Heart right ventricle (tissue), 16 donors: ENCODE measurements around the gene RRP8. TPM values are rescaled to one million over a fixed set of nuclear protein-coding genes. Genes with fewer than 3 reads are reported as not detected.

Experiments used
- ATAC-seq, 8 donors: fragments of 200-7000 bp; cut with Tn5 transposase; one replicate each; pipeline ENCODE4 v1.9.1; 2020; ENCODE audit warnings: mild to moderate bottlenecking in 8 of 8, moderate library complexity in 8 of 8, moderate number of reproducible peaks in 1 of 8
- DNase-seq, 2 donors: peaks; one replicate each; pipeline ENCODE4 v3.0.0-alpha.2; 2020
- H3K27ac ChIP-seq, 10 donors: fragments of 200-600 bp; sonication (generic) in 2 of 10; one replicate each; pipeline versions ENCODE4 v1.5.0 to v1.8.0; 2020 to 2022; ENCODE audit warnings: mild to moderate bottlenecking in 3 of 10
- H3K27me3 ChIP-seq, 7 donors: fragments of 200-600 bp; one replicate each; pipeline ENCODE4 v1.8.0; 2021 to 2022; ENCODE audit warnings: mild to moderate bottlenecking in 2 of 7
- H3K36me3 ChIP-seq, 9 donors: fragments of 200-600 bp; sonication (generic) in 1 of 9; one replicate each; pipeline versions ENCODE4 v1.5.0 to v1.8.0; 2020 to 2022; ENCODE audit warnings: mild to moderate bottlenecking in 2 of 9
- H3K4me1 ChIP-seq, 9 donors: fragments of 200-600 bp; sonication (generic) in 1 of 9; one replicate each; pipeline versions ENCODE4 v1.5.0 to v1.8.0; 2020 to 2022; ENCODE audit warnings: mild to moderate bottlenecking in 4 of 9
- H3K4me3 ChIP-seq, 10 donors: fragments of 200-600 bp; sonication (generic) in 2 of 10; one replicate each; pipeline versions ENCODE4 v1.5.0 to v1.8.0; 2020 to 2022; ENCODE audit warnings: mild to moderate bottlenecking in 7 of 10, moderate library complexity in 2 of 10
- H3K9me3 ChIP-seq, 11 donors: fragments of 200-600 bp in 10 of 11; sonication (generic) in 2 of 11; one replicate each; pipeline versions ENCODE4 v1.5.0 to v1.8.0; 2013 to 2022; ENCODE audit warnings: mild to moderate bottlenecking in 2 of 11, control low read depth in 1 of 11, moderate library complexity in 1 of 11
- CTCF ChIP-seq, 9 donors: fragments of 200-600 bp; sonication (generic) in 2 of 9; IDR thresholded peaks; one replicate each; pipeline versions ENCODE4 v1.5.0 to v1.8.0; 2021 to 2022; ENCODE audit warnings: antibody characterized with exemption in 9 of 9, mild to moderate bottlenecking in 5 of 9, moderate library complexity in 1 of 9
- WGBS, 2 donors: extraction: QIAGEN DNeasy Blood & Tissue Kit; methylation state at CpG; one replicate each; pipeline ENCODE4 v1.1.7; 2013; ENCODE audit warnings: inconsistent platforms in 1 of 2; 5-methylcytosine and 5-hydroxymethylcytosine counted together
- intact Hi-C, 10 donors: fragments of 100-400 bp; cut with DNase I; formaldehyde crosslinking; loops; one replicate each; pipeline versions ENCODE4 v1.11.1 to v1.14.2; 2022
- polyA plus RNA-seq, 2 donors: library from polyadenylated mRNA; stranded (reverse); fragments of 200-250 nt; gene quantifications; one replicate each; pipeline ENCODE4 v1.2.3, GENCODE V29; 2013
- total RNA-seq, 10 donors: library from RNA; stranded (reverse); fragmentation: NEBNext Ultra II Directional in 3 of 10; extraction: Animal tissue kit (Norgen Biotek cat#: 25700) in 3 of 10; gene quantifications; one replicate each; pipeline versions ENCODE4 v1.2.1 to v1.2.4, GENCODE V29; 2021 to 2023
- donor health status: Arrhythmogenic right ventricular cardiomyopathy.
- donor health status: ischemic (EF 13 %, LVEDD 7.1; RV severe dilation, severe dysfunction).
- donor health status: healthy with polysubstance abuse.
- donor health status: DM: no; HTN: yes; CAD: no.
- donor health status: DM: no; HTN: no; CAD: no.
- donor health status: ischemic (EF 25% LVEDD 6.9; RV normal size, moderate dysfunction).
- donor health status: ischemic (EF 25% LVEDD 5.7; RV mildly dilated, moderate dysfunction).
- donor health status: healthy.
- donor health status: DM: yes; HTN: yes; CAD: no.
- donor health status: Ischemic cardiomyopathy.
- donor health status: ischemic (EF 35%, LVEDD 5.7; RV mildly dilated, moderate dysfunction).
- donor health status: nonischemic (EF 11% LVEDD 7.7; RV severe dilation, severe dysfunction).
- donor health status: DM: yes; HTN: yes; CAD: no.
- donor health status: PGD.
- donor health status: ischemic (EF 29% LVEDD 5.4; RV normal size, mild dysfunction).
- donor health status: nonischemic (EF 23%, LVEDD 6.1; RV moderate dilation, normal function).

RRP8 gene
- total and polyA plus RNA-seq, 12 donors, result 12.1 to 23.3 (median 20.5) TPM

- peak in 1 of 2 donors; percentile 57 for DNase-seq
- intact Hi-C loops, result loop anchor here in 3 of 10 donors (2.0 to 10.0 kb wide), 3 partner anchors 56 to 64 kb away; partner anchors contain the start of gene MRPL17 (in 2 of the 3)
Measured at GRCh38 chr11:6618117-6619003, 14.9 kb upstream of the RRP8 start.

GRCh38 chr11:6617315-6617781 lies 13.9 kb upstream of the RRP8 start:
- TF ChIP-seq CTCF (IDR thresholded peaks at IDR 0.05), result no peak
- WGBS, 2 donors, result 84 to 90% methylated on average over 5 of the region's 5 CpGs
- ATAC-seq (no peak), DNase-seq (no peak)
- Histone ChIP-seq H3K4me1 (peaks cover 10 to 56% (median 30%) of the 10 kb centered on the region in 9 donors), H3K36me3 (peaks cover 0 to 43% (median 9%) of the 10 kb centered on the region in 9 donors), H3K27ac (peak overlapping the region in 2 of 10 donors; percentile 84 to 94), H3K9me3 (no peaks in the 10 kb centered on the region), H3K4me3 (peak overlapping the region in 3 of 10 donors; percentile 64 to 85 (median 68)), H3K27me3 (no peaks in the 10 kb centered on the region)
- intact Hi-C loops, result loop anchor here in 2 of 10 donors (5.0 to 10.0 kb wide), 2 partner anchors 57 to 65 kb away; partner anchors contain the start of gene MRPL17 (in 1 of the 2)

More at GRCh38 chr11:6618117-6619003, 14.9 kb upstream of the RRP8 start:
- H3K9me3 ChIP-seq, result no peaks in the 10 kb centered on the region
- H3K4me3 ChIP-seq, result peak overlapping the region; percentile 50 to 90 (median 72)
- WGBS, 2 donors, result 11 to 15% methylated on average over 15 of the region's 15 CpGs
- peaks cover 0 to 51% (median 9%) of the 10 kb centered on the region in 9 donors for H3K36me3 ChIP-seq
- peak; percentile 3 to 31 (median 20) for ATAC-seq
- H3K27ac ChIP-seq, result peak overlapping the region; percentile 5 to 94 (median 84)
- no peaks in the 10 kb centered on the region for H3K27me3 ChIP-seq
- peaks cover 4 to 49% (median 23%) of the 10 kb centered on the region in 9 donors for H3K4me1 ChIP-seq
- TF ChIP-seq CTCF (IDR thresholded peaks at IDR 0.05), result peak in 1 of 9 donors; percentile 12

- no peak for TF ChIP-seq CTCF (IDR thresholded peaks at IDR 0.05)
- Histone ChIP-seq H3K36me3 (peaks cover 0 to 43% (median 9%) of the 10 kb centered on the region in 9 donors), H3K4me1 (peaks cover 10 to 56% (median 30%) of the 10 kb centered on the region in 9 donors), H3K9me3 (no peaks in the 10 kb centered on the region), H3K27me3 (no peaks in the 10 kb centered on the region), H3K4me3 (no peak overlapping the region), H3K27ac (peak overlapping the region in 1 of 10 donors; percentile 94)
- intact Hi-C loops, result loop anchor here in 2 of 10 donors (5.0 to 10.0 kb wide), 2 partner anchors 58 to 66 kb away; partner anchors contain the start of gene MRPL17 (in 1 of the 2)
- DNase-seq (no peak), ATAC-seq (no peak)
- WGBS, 2 donors, result 92 to 95% methylated on average over 14 of the region's 14 CpGs
Measured at GRCh38 chr11:6616596-6617250, 13.3 kb upstream of the RRP8 start.
